ENCODE data around the gene CPVL.

Gene CPVL

GRCh38 chr7:29091715-29092114, 54.6 kb downstream of the CPVL start:
- Histone ChIP-seq H3K9me3 (ENCODE audit: control insufficient read depth, low read length) (no peaks in the 10 kb centered on the region), H3K27ac (ENCODE audit: low read depth, low read length, severe bottlenecking) (peak overlapping the region; percentile 71), H3K4me1 (ENCODE audit: control insufficient read depth, insufficient read depth, low read length, poor library complexity, severe bottlenecking) (peaks cover 2% of the 10 kb centered on the region), H3K36me3 (ENCODE audit: control insufficient read depth, insufficient read depth, low read length) (no peaks in the 10 kb centered on the region), H3K4me3 (ENCODE audit: extremely low read depth, insufficient read depth, low read length, poor library complexity, severe bottlenecking) (no peak overlapping the region)
- WGBS, 2 experiments (ENCODE audit: insufficient coverage in 2 of 2) = 100% methylated on average over 1 of the region's 4 CpGs; no CpG with 5 or more reads in 1 of the 2 experiments

- no peaks in the 10 kb centered on the region for H3K36me3 ChIP-seq (ENCODE audit: control insufficient read depth, insufficient read depth, low read length)
- peak overlapping the region; percentile 74 for H3K27ac ChIP-seq (ENCODE audit: low read depth, low read length, severe bottlenecking)
- no peaks in the 10 kb centered on the region for H3K9me3 ChIP-seq (ENCODE audit: control insufficient read depth, low read length)
- H3K4me1 ChIP-seq (ENCODE audit: control insufficient read depth, insufficient read depth, low read length, poor library complexity, severe bottlenecking) = peaks cover 2% of the 10 kb centered on the region
- WGBS, 2 experiments (ENCODE audit: insufficient coverage in 2 of 2) = 80 to 82% methylated on average over 5 to 6 of the region's 10 CpGs
- H3K4me3 ChIP-seq (ENCODE audit: extremely low read depth, insufficient read depth, low read length, poor library complexity, severe bottlenecking) = no peak overlapping the region
These were observed 55.3 kb downstream of the CPVL start for GRCh38 chr7:29090836-29091601.

- H3K4me1 ChIP-seq (ENCODE audit: control insufficient read depth, insufficient read depth, low read length, poor library complexity, severe bottlenecking) = peaks cover 2% of the 10 kb centered on the region
- H3K27ac ChIP-seq (ENCODE audit: low read depth, low read length, severe bottlenecking) = peak overlapping the region; percentile 74
- no peaks in the 10 kb centered on the region for H3K36me3 ChIP-seq (ENCODE audit: control insufficient read depth, insufficient read depth, low read length)
- 90 to 100% methylated on average over 2 of the region's 3 CpGs for WGBS, 2 experiments (ENCODE audit: insufficient coverage in 2 of 2)
- no peak overlapping the region for H3K4me3 ChIP-seq (ENCODE audit: extremely low read depth, insufficient read depth, low read length, poor library complexity, severe bottlenecking)
- H3K9me3 ChIP-seq (ENCODE audit: control insufficient read depth, low read length) = no peaks in the 10 kb centered on the region
These were observed 56.1 kb downstream of the CPVL start for GRCh38 chr7:29090151-29090805.

- H3K4me1 ChIP-seq (ENCODE audit: control insufficient read depth, insufficient read depth, low read length, poor library complexity, severe bottlenecking) = peaks cover 2% of the 10 kb centered on the region
- H3K27ac ChIP-seq (ENCODE audit: low read depth, low read length, severe bottlenecking) = peak overlapping the region; percentile 12
- no peaks in the 10 kb centered on the region for H3K36me3 ChIP-seq (ENCODE audit: control insufficient read depth, insufficient read depth, low read length)
- no CpG with 5 or more reads among the region's 1 CpG for WGBS, 2 experiments (ENCODE audit: insufficient coverage in 2 of 2)
- no peaks in the 10 kb centered on the region for H3K9me3 ChIP-seq (ENCODE audit: control insufficient read depth, low read length)
- no peak overlapping the region for H3K4me3 ChIP-seq (ENCODE audit: extremely low read depth, insufficient read depth, low read length, poor library complexity, severe bottlenecking)
These were observed 58.5 kb downstream of the CPVL start for GRCh38 chr7:29087840-29088170.

GRCh38 chr7:29086545-29086944, 59.8 kb downstream of the CPVL start:
- Histone ChIP-seq H3K4me3 (ENCODE audit: extremely low read depth, insufficient read depth, low read length, poor library complexity, severe bottlenecking) (no peak overlapping the region), H3K4me1 (ENCODE audit: control insufficient read depth, insufficient read depth, low read length, poor library complexity, severe bottlenecking) (peaks cover 2% of the 10 kb centered on the region), H3K9me3 (ENCODE audit: control insufficient read depth, low read length) (no peaks in the 10 kb centered on the region), H3K36me3 (ENCODE audit: control insufficient read depth, insufficient read depth, low read length) (no peaks in the 10 kb centered on the region), H3K27ac (ENCODE audit: low read depth, low read length, severe bottlenecking) (no peak overlapping the region)
- WGBS, 2 experiments (ENCODE audit: insufficient coverage in 2 of 2) = 100% methylated on average over 2 of the region's 2 CpGs; no CpG with 5 or more reads in 1 of the 2 experiments

- H3K9me3 ChIP-seq (ENCODE audit: control insufficient read depth, low read length) = no peaks in the 10 kb centered on the region
- no peak overlapping the region for H3K4me3 ChIP-seq (ENCODE audit: extremely low read depth, insufficient read depth, low read length, poor library complexity, severe bottlenecking)
- H3K27ac ChIP-seq (ENCODE audit: low read depth, low read length, severe bottlenecking) = no peak overlapping the region
- no peaks in the 10 kb centered on the region for H3K36me3 ChIP-seq (ENCODE audit: control insufficient read depth, insufficient read depth, low read length)
- no peaks in the 10 kb centered on the region for H3K4me1 ChIP-seq (ENCODE audit: control insufficient read depth, insufficient read depth, low read length, poor library complexity, severe bottlenecking)
These were observed 61.5 kb downstream of the CPVL start for GRCh38 chr7:29084832-29085231.

GRCh38 chr7:29080803-29081202, 65.5 kb downstream of the CPVL start:
- H3K4me3 ChIP-seq (ENCODE audit: extremely low read depth, insufficient read depth, low read length, poor library complexity, severe bottlenecking) = no peak overlapping the region
- H3K4me1 ChIP-seq (ENCODE audit: control insufficient read depth, insufficient read depth, low read length, poor library complexity, severe bottlenecking) = no peaks in the 10 kb centered on the region
- H3K36me3 ChIP-seq (ENCODE audit: control insufficient read depth, insufficient read depth, low read length) = no peaks in the 10 kb centered on the region
- H3K27ac ChIP-seq (ENCODE audit: low read depth, low read length, severe bottlenecking) = no peak overlapping the region
- 67 to 90% methylated on average over 5 to 6 of the region's 7 CpGs for WGBS, 2 experiments (ENCODE audit: insufficient coverage in 2 of 2)
- H3K9me3 ChIP-seq (ENCODE audit: control insufficient read depth, low read length) = no peaks in the 10 kb centered on the region

- no peak overlapping the region for H3K27ac ChIP-seq (ENCODE audit: low read depth, low read length, severe bottlenecking)
- H3K9me3 ChIP-seq (ENCODE audit: control insufficient read depth, low read length) = no peaks in the 10 kb centered on the region
- no peaks in the 10 kb centered on the region for H3K4me1 ChIP-seq (ENCODE audit: control insufficient read depth, insufficient read depth, low read length, poor library complexity, severe bottlenecking)
- WGBS, 2 experiments (ENCODE audit: insufficient coverage in 2 of 2) = 89 to 100% methylated on average over 2 to 3 of the region's 4 CpGs
- no peak overlapping the region for H3K4me3 ChIP-seq (ENCODE audit: extremely low read depth, insufficient read depth, low read length, poor library complexity, severe bottlenecking)
- no peaks in the 10 kb centered on the region for H3K36me3 ChIP-seq (ENCODE audit: control insufficient read depth, insufficient read depth, low read length)
These were observed 67.8 kb downstream of the CPVL start for GRCh38 chr7:29078311-29079260.

- Histone ChIP-seq H3K9me3 (ENCODE audit: control insufficient read depth, low read length) (no peaks in the 10 kb centered on the region), H3K27ac (ENCODE audit: low read depth, low read length, severe bottlenecking) (no peak overlapping the region), H3K4me3 (ENCODE audit: extremely low read depth, insufficient read depth, low read length, poor library complexity, severe bottlenecking) (no peak overlapping the region), H3K36me3 (ENCODE audit: control insufficient read depth, insufficient read depth, low read length) (no peaks in the 10 kb centered on the region), H3K4me1 (ENCODE audit: control insufficient read depth, insufficient read depth, low read length, poor library complexity, severe bottlenecking) (no peaks in the 10 kb centered on the region)
- 83% methylated on average over 1 of the region's 4 CpGs; no CpG with 5 or more reads in 1 of the 2 experiments for WGBS, 2 experiments (ENCODE audit: insufficient coverage in 2 of 2)
These were observed 68.5 kb downstream of the CPVL start for GRCh38 chr7:29077854-29078253.

- Histone ChIP-seq H3K36me3 (ENCODE audit: control insufficient read depth, insufficient read depth, low read length) (no peaks in the 10 kb centered on the region), H3K4me3 (ENCODE audit: extremely low read depth, insufficient read depth, low read length, poor library complexity, severe bottlenecking) (no peak overlapping the region), H3K27ac (ENCODE audit: low read depth, low read length, severe bottlenecking) (no peak overlapping the region), H3K4me1 (ENCODE audit: control insufficient read depth, insufficient read depth, low read length, poor library complexity, severe bottlenecking) (no peaks in the 10 kb centered on the region), H3K9me3 (ENCODE audit: control insufficient read depth, low read length) (no peaks in the 10 kb centered on the region)
These were observed 69.2 kb downstream of the CPVL start for GRCh38 chr7:29077176-29077575.

Measured in mesodermal cell (in vitro differentiated cells).